Femur (tissue), 1 donor: ENCODE results near the gene RILP.

Experiments
- DNase-seq: peaks from one replicate; pipeline ENCODE4 v3.0.0-alpha.2; 2017

The RILP gene

GRCh38 chr17:1628856-1629503, 20.7 kb downstream of the RILP start:
- peak; percentile 96 for DNase-seq

- DNase-seq: peak; percentile 87
Observed at GRCh38 chr17:1627982-1628855, 21.4 kb downstream of the RILP start, which contains the start of gene SLC43A2. Gene SLC43A2, minus strand, starts transcription at chr17:1628834. Its CDS starts 960 bp downstream, at chr17:1627874.

GRCh38 chr17:1627182-1627981, 22.3 kb downstream of the RILP start:
- no peak for DNase-seq

DNA sequence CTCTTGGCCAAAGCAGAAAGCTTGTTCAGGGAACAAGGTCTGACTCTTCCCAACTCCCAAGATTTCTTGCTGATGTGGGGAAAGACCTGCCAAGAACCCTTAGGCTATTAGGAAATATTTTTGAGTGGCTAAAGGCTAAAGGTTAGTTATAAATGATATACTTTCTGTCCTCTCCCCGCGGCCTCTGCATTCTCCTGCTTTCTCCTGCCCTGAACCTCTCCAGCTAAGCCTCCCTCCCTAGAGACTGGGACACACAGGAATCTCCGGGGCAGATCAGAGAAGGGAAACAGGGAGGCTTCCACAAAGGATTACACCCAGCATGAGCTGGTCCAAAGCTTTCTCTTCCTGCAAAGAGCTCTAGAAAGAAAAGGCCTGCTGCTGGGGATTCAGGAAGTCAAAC, 23.3 kb downstream of the RILP start:
- no peak for DNase-seq

DNA sequence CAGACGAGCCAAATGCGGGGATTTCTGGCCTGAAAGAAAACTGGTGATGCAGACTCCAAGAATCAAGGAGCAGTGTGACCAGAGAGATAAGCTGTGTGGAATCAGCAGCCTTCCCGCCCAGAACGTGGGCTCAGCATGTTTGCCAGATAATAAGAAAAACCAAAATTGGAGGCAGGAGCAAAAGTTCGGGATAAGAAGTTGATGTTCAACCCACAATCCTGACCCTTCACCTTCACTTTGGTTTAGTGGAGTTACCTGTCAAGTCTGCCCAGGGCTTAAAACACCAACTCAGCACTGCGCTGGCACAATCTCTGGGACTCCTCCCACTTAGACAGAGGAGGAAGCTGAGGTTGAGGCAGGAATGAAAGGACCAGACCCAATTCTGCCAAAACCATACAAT, 24.1 kb downstream of the RILP start:
- DNase-seq: no peak

DNA sequence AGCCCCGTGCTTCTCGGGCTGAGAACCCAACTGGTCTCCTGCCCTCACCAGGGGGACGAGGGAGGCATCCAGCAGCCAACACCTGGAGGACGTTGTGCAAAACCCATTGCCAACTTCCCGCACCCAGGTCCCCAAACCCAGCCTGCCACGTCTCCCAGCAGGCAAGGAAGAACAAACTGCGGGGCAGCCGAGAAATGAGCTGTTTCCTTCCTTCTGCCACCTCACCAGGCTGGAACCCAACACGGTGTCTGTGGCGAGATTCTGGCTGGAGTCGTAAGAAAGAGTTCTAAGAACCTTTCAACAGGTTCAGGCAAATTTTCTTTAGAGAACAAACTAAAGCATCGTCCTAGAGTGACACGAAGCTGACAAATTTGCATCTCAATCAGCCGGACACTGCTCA, 24.6 kb downstream of the RILP start:
- DNase-seq: no peak

- no peak for DNase-seq
Observed at GRCh38 chr17:1624650-1625049, 25.0 kb downstream of the RILP start.

DNA sequence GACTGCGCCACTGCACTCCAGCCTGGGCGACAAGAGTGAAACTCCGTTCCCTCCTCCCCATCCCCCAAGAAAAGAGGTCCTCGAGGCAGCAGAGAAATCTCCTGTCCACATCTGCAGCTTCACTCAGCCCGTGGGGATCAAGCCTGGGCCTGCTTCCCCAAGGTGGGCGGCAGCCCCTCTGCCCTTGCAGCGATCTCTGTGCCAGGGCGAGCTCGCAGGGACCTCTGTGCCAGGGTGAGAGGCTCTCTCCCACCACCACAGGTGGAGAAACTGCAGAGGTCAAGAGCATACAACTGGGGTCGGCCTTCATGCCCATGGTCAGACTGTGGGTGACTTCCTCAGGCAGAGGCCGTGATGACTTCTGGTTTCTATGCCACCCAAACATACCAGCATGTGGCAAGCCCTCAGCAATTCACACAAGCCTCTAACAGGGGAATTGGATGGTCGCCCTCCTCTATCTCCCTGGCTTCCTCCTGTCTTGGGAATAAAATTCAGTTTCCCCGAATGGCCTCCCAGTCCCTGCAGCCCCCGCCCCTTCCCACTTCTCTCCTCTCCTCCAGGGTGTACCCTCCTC, 26.5 kb downstream of the RILP start:
- DNase-seq: no peak

DNA sequence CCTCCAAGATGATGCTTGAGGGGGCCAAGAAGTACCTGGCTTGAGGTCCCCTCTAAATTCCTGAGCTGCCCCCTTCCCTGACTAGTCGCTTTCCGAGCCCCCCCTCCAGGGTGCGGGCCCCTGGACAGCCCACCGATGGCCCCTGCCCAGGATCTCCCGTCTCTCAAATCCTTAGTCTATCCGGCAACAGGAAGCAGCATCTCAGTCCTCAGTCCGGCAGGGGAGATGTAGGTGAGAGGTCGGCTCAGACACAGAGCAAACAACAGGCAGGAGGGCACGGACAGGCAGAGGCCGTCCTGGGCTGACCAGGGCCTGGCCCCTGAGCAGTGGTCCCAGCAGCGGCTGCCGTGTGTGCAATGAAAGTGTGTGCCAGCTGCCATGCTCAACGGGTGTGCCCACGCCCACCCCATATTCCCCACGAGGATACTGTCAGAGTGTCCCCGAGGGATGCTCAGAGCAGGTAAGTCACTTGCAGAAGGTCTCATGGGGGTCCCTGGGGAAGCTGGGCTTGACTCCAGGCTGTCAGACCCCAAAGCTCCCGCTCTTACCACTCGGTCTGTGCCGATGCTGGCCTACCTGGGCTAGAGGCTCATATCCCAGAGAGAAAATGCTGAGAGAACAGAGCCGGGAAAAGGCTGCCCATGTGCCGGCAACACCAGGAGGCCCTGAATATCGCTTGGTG, 28.3 kb downstream of the RILP start:
- no peak for DNase-seq

GRCh38 chr17:1620486-1620885, 29.2 kb downstream of the RILP start:
- DNase-seq: no peak

- no peak for DNase-seq
Observed at GRCh38 chr17:1617620-1618174, 32.0 kb downstream of the RILP start.

GRCh38 chr17:1616101-1616500, 33.6 kb downstream of the RILP start:
- no peak for DNase-seq

DNA sequence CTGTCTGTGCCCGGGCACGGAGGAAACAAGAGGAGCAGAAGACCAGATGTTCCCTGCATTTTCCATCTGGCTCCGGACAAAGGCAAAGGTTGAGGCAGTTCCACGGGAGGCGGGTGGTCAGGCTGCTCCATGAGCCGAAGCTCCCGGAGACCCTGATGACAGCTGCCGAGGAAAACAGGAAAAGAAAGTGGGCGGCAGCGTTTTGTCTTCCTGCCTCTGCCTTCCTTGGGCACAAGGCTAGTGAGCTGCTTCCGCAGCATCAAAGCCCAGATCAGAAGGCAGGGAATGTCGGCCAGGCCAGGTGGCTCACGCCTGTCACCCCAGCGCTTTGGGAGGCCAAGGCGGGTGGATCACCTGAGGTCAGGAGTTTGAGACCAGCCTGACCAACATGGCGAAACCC, 37.3 kb downstream of the RILP start:
- DNase-seq: no peak

DNA sequence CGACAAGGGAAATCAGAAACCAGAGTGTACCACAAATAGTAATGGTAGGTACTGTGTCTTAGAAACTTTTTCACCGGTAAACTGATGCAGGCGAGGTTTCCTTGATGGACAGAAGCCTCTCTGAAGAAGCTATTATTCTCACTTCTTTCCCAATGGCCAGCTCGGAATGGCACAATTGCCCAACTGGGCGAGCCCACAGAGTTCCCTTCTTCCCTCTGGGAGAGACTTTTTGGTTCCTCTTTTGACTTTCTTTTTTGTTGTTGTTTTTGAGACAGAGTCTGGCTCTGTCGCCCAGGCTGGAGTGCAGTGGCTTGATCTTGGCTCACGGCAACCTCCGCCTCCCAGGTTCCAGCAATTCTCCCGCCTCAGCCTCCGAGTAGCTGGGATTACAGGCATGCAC, 38.0 kb downstream of the RILP start:
- DNase-seq: no peak

GRCh38 chr17:1608676-1609075, 41.0 kb downstream of the RILP start:
- DNase-seq: no peak

GRCh38 chr17:1607971-1608320, 41.7 kb downstream of the RILP start:
- no peak for DNase-seq

DNA sequence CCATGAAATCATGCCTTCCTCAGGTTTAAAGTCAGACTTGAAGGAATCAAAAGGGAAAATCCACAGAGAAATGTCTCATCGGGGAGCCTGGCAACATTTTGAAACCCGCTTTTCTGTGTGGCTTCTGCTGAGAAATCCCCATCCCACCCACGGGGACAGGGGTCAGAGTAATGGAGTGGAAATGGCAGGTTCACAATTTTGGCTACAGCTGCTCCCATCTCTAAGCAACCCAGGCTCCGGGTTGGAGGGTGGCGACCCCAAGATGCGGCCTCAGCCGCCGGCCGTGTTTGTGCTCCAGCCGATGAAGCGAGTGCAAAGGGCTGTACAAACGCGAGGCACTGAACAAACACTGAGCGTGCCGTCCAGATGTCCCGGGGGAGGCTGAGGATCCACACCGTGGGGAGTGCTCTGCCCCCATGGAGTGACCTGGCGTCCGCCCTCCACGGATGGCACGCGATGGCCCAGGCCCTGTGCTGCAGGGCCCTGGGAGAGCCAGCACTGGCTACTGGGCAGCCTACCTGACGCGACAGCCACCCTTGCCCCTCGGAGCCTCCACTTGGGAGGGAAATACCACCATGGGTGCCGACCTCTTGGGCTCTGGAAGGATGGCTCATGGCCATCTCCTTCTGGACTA, 43.2 kb downstream of the RILP start:
- no peak for DNase-seq

DNA sequence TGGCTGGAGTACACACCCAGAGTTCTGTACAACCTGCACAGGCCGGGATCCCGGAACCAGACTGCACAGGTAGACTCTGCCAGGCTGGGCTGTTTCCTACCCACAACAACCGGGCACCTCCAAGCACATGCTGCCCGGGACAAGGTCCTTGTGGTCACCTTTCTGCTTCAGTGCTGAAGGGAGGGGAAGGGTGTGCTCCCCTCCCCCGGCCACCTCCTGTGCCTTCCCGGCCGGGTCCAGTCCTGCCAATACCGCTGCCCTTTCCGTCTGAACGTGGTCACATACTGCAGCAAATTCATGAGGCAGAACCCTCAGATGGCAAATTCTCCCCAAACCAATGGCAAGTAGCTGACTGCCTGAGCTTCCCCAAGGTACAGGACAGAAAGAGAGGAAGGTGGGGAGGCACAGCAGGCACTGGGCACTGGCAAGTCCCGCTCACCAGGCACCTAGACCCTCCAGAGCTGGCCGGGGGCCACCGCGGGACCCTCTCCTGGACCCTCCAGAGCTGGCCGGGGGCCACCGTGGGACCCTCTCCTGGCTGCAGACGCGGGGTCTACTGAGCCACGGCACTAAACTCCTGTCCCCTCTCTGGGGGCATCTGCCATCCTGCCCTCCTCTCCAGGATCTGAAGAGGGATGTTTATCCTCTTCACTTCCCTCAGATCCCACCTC, 43.9 kb downstream of the RILP start:
- DNase-seq: no peak

GRCh38 chr17:1604831-1605528, 44.7 kb downstream of the RILP start:
- DNase-seq: no peak

GRCh38 chr17:1601571-1601970, 48.1 kb downstream of the RILP start:
- DNase-seq: no peak
